Endothelial cell of umbilical vein (primary cell): Measurements from ENCODE around the gene STXBP5. TPM values are rescaled to one million over a fixed set of nuclear protein-coding genes. Genes with fewer than 3 reads are reported as not detected.

Experiments used
- BruUV-seq: library from RNA; stranded (reverse); fragments of 400-500 nt; replicated peaks from 2 replicates; lab custom pipeline; 2021; lab: Mats Ljungman, UMichigan
- CTCF ChIA-PET: fragments of 300-600, 350-600 bp; sonication (Branson Sonifier 250); formaldehyde crosslinking; loops from one replicate; lab custom pipeline; 2021; ENCODE audit warnings: antibody characterized with exemption, inconsistent platforms; lab: Charles Lee
- POLR2A ChIA-PET: fragments of 300-600, 350-600 bp; sonication (Branson Sonifier 250); formaldehyde crosslinking; loops from one replicate; lab custom pipeline; 2021; ENCODE audit warnings: antibody characterized with exemption, inconsistent platforms; lab: Charles Lee
- DNase-seq: peaks from one replicate; pipeline ENCODE4 v3.0.0-alpha.2; 2011; ENCODE audit warnings: low read depth, low spot score
- FAIRE-seq: peaks from 2 replicates; lab custom pipeline; 2011; peaks lifted over from hg19 to GRCh38; lab: Jason Lieb, UNC
- H2AFZ ChIP-seq: 2 replicates; pipeline ENCODE4 v1.6.0; 2012; ENCODE audit warnings: low read depth, low read length, control low read depth, inconsistent platforms
- H3K27ac ChIP-seq: 2 replicates; pipeline ENCODE4 v1.5.1; 2011; ENCODE audit warnings: low read depth, mild to moderate bottlenecking, control low read depth, low read length, moderate library complexity; ENCODE audit not compliant: insufficient read depth
- H3K27me3 ChIP-seq, 2 experiments: 2 replicates each; pipeline versions ENCODE4 v1.6.0 to v1.6.1; 2011; ENCODE audit warnings: low read length in 2 of 2, mixed read lengths in 1 of 2; ENCODE audit not compliant: control insufficient read depth in 2 of 2, insufficient read depth in 2 of 2
- H3K36me3 ChIP-seq, 2 experiments: 2 replicates in 1 of 2; 3 replicates in 1 of 2; pipeline ENCODE4 v1.5.1; 2011; ENCODE audit warnings: low read length in 2 of 2, mild to moderate bottlenecking in 1 of 2, moderate library complexity in 1 of 2; ENCODE audit not compliant: control insufficient read depth in 2 of 2, insufficient read depth in 2 of 2; ENCODE audit errors: extremely low read depth in 1 of 2
- H3K4me1 ChIP-seq: 3 replicates; pipeline ENCODE4 v1.5.1; 2011; ENCODE audit warnings: mild to moderate bottlenecking, low read length; ENCODE audit not compliant: control insufficient read depth, insufficient read depth; ENCODE audit errors: extremely low read depth
- H3K4me2 ChIP-seq: 2 replicates; pipeline ENCODE4 v1.6.1; 2011; ENCODE audit warnings: low read length, control low read depth, mixed read lengths; ENCODE audit not compliant: insufficient read depth
- H3K4me3 ChIP-seq, 3 experiments: fragments of 200-600 bp in 1 of 3; sonication (generic), shearing (Covaris generic) in 1 of 3; replicated peaks in 1 of 3; 2 replicates each; pipeline ENCODE4 v1.5.1; 2011 to 2016; ENCODE audit warnings: control low read depth in 3 of 3, low read length in 3 of 3, mild to moderate bottlenecking in 2 of 3, inconsistent platforms in 1 of 3, low read depth in 1 of 3, moderate library complexity in 1 of 3; ENCODE audit not compliant: insufficient read depth in 1 of 3
- H3K79me2 ChIP-seq: 2 replicates; pipeline ENCODE4 v1.6.0; 2012; ENCODE audit warnings: low read length, inconsistent platforms; ENCODE audit not compliant: control insufficient read depth, insufficient read depth
- H3K9ac ChIP-seq: replicated peaks from 2 replicates; pipeline ENCODE3; 2011; ENCODE audit warnings: low read length, control low read depth; ENCODE audit not compliant: insufficient read depth; ENCODE audit errors: extremely low read depth
- H3K9me1 ChIP-seq: replicated peaks from 3 replicates; pipeline ENCODE4 v1.6.0; 2011; ENCODE audit warnings: mild to moderate bottlenecking, low read length; ENCODE audit not compliant: control insufficient read depth, insufficient read depth; ENCODE audit errors: extremely low read depth
- H3K9me3 ChIP-seq: replicated peaks from 2 replicates; pipeline ENCODE4 v1.5.1; 2012; ENCODE audit warnings: low read length, inconsistent platforms; ENCODE audit not compliant: control insufficient read depth, insufficient read depth
- H4K20me1 ChIP-seq: replicated peaks from 2 replicates; pipeline ENCODE3; 2011; ENCODE audit warnings: mild to moderate bottlenecking, low read length; ENCODE audit not compliant: control insufficient read depth, insufficient read depth; ENCODE audit errors: extremely low read depth
- CTCF ChIP-seq, 2 donors: IDR thresholded peaks; 1 replicate in 1 of 2; 2 replicates in 1 of 2; pipeline ENCODE4 v1.5.1; 2011; ENCODE audit warnings: low read length in 2 of 2, mild to moderate bottlenecking in 2 of 2, moderate library complexity in 2 of 2, control low read depth in 1 of 2, inconsistent platforms in 1 of 2, low read depth in 1 of 2; ENCODE audit not compliant: insufficient read depth in 1 of 2; ENCODE audit errors: extremely low read depth in 1 of 2
- FOS ChIP-seq: IDR thresholded peaks from 2 replicates; pipeline ENCODE4 v1.6.1; 2011; ENCODE audit warnings: mild to moderate bottlenecking, low read length, moderate library complexity, borderline replicate concordance; ENCODE audit not compliant: insufficient read depth
- GATA2 ChIP-seq: IDR thresholded peaks from 2 replicates; pipeline ENCODE4 v1.7.0; 2011; ENCODE audit warnings: low read depth, mild to moderate bottlenecking, moderate library complexity, mixed read lengths, low read length; ENCODE audit not compliant: insufficient read length, insufficient read depth
- JUN ChIP-seq: IDR thresholded peaks from 2 replicates; pipeline ENCODE4 v1.6.1; 2011; ENCODE audit warnings: borderline replicate concordance, low read depth; ENCODE audit not compliant: insufficient read length, insufficient read depth
- MAX ChIP-seq: IDR thresholded peaks from 2 replicates; pipeline ENCODE4 v1.6.1; 2011; ENCODE audit not compliant: insufficient read depth, insufficient read length
- POLR2AphosphoS5 ChIP-seq: IDR thresholded peaks from 2 replicates; pipeline ENCODE4 v1.6.1; 2012; ENCODE audit warnings: low read depth, mild to moderate bottlenecking, control low read depth, low read length, moderate library complexity; ENCODE audit not compliant: insufficient read depth
- dilution Hi-C: fragments of 300-500 bp; cut with MboI; formaldehyde crosslinking; loops from one replicate; pipeline ENCODE4 v1.15.0; 2019; ENCODE audit warnings: low sequenced_read_pairs; ENCODE audit not compliant: extremely low pct_ligation_motif_present
- intact Hi-C: fragments of 100-400 bp; cut with micrococcal nuclease; formaldehyde crosslinking; loops from one replicate; pipeline ENCODE4 v1.10.0; 2022
- polyA plus RNA-seq, 4 experiments: library from polyadenylated mRNA; depleted of rRNA in 3 of 4; stranded (reverse) in 3 of 4; unstranded in 1 of 4; fragments of >200 nt; gene quantifications; 2 replicates each; pipeline versions ENCODE4 v1.2.1 to v1.2.3, GENCODE V29; 2011 to 2012; ENCODE audit warnings: missing spikeins in 1 of 4
- total RNA-seq: library from RNA; stranded (reverse); gene quantifications from 2 replicates; pipeline ENCODE4 v1.2.3, GENCODE V29; 2021

STXBP5 gene
- total and polyA plus RNA-seq, 2 donors (not counting 3 experiments of a cell fraction or from before 2014, with no cell fraction given), result 7.1 to 21.8 TPM

GRCh38 chr6:147299035-147299434 lies 94.8 kb downstream of the STXBP5 start:
- TF ChIP-seq JUN (no peak), FOS (no peak), MAX (no peak), GATA2 (no peak), CTCF (IDR thresholded peaks at IDR 0.05; ENCODE audit: extremely low read depth in 1 of 2, insufficient read depth in 1 of 2, low read depth in 1 of 2, low read length in 2 of 2) (no peak), POLR2AphosphoS5 (no peak)
- no peak overlapping the region for H3K4me2 ChIP-seq
- ChIA-PET POLR2A (no interaction called here), CTCF (no interaction called here)
- H3K4me3 ChIP-seq, result no peak overlapping the region
- no peaks in the 10 kb centered on the region for H3K9me3 ChIP-seq
- peaks cover 0 to 8% of the 10 kb centered on the region in 2 experiments for H3K36me3 ChIP-seq
- no peaks in the 10 kb centered on the region for H3K79me2 ChIP-seq
- dilution Hi-C loops, result no loop called here
- DNase-seq (no peak), FAIRE-seq (no peak)
- no peak overlapping the region for H2AFZ ChIP-seq
- intact Hi-C loops, result no loop called here
- H3K27me3 ChIP-seq, result no peaks in the 10 kb centered on the region
- no TSS peak for BruUV-seq
- H3K4me1 ChIP-seq, result no peaks in the 10 kb centered on the region
- no peak overlapping the region for H3K27ac ChIP-seq
- no peak overlapping the region for H3K9ac ChIP-seq
- H4K20me1 ChIP-seq, result no peaks in the 10 kb centered on the region
- no peaks in the 10 kb centered on the region for H3K9me1 ChIP-seq
